A549 treated with RU486 at 1 μM for 4 hours (cell line): Measurements from ENCODE around the gene SIGLECL1. TPM values are rescaled to one million over a fixed set of nuclear protein-coding genes. Genes with fewer than 3 reads are reported as not detected.

Experiments used
- total RNA-seq: library from RNA; stranded (reverse); fragments of 200-300 nt; extraction: Qiagen RNA extraction; gene quantifications from 5 replicates; pipeline ENCODE4 v1.2.3, GENCODE V29; 2022; ENCODE audit warnings: low read depth

SIGLECL1 gene
- total RNA-seq, result not detected in 5 replicates

GRCh38 chr19:51250786-51251467, at the start of gene SIGLECL1:
SIGLECL1 (plus strand) TSS chr19:51251080; CDS start chr19:51264073, 12,993 bp downstream.

GRCh38 chr19:51224898-51225393, 25.9 kb upstream of the SIGLECL1 start, which contains the start of gene CD33:
CD33 (plus strand) TSS chr19:51225080; CDS start chr19:51225119, 39 bp downstream.

GRCh38 chr19:51311351-51312257, 60.7 kb downstream of the SIGLECL1 start, which contains the start of gene IGLON5:
IGLON5 (plus strand) TSS chr19:51311644; CDS start chr19:51311848, 204 bp downstream.

Other genes with a start within 250 kb of the SIGLECL1 start
- gene KLK8, start 249.5 kb upstream of the SIGLECL1 start, total RNA-seq, result not detected in 5 replicates
- 0.19 to 0.73 TPM (median 0.29 TPM) in 5 replicates for gene KLK10, start 231.4 kb upstream of the SIGLECL1 start, total RNA-seq
- not detected in 5 replicates for gene KLK11, start 224.5 kb upstream of the SIGLECL1 start, total RNA-seq
- gene KLK12, start 216.1 kb upstream of the SIGLECL1 start, total RNA-seq, result not detected in 5 replicates
- 0.15 to 0.29 TPM in 2 of 5 replicates, not detected in the others for gene KLK13, start 186.0 kb upstream of the SIGLECL1 start, total RNA-seq
- gene KLK14, start 168.2 kb upstream of the SIGLECL1 start, total RNA-seq, result 0.16 to 0.92 TPM (median 0.39 TPM) in 5 replicates
- gene CTU1, start 142.7 kb upstream of the SIGLECL1 start, total RNA-seq, result 5.5 to 18.1 TPM (median 16.9 TPM) in 5 replicates
- gene SIGLEC9, start 126.2 kb upstream of the SIGLECL1 start, total RNA-seq, result not detected in 5 replicates
- not detected in 5 replicates for gene SIGLEC7, start 108.8 kb upstream of the SIGLECL1 start, total RNA-seq
- gene CD33, start 26.0 kb upstream of the SIGLECL1 start, total RNA-seq, result 0.02 to 0.14 TPM (median 0.09 TPM) in 3 of 5 replicates, not detected in the others
- gene IGLON5, start 60.6 kb downstream of the SIGLECL1 start, total RNA-seq, result 0.07 to 0.09 TPM in 2 of 5 replicates, not detected in the others
- gene VSIG10L, start 91.1 kb downstream of the SIGLECL1 start, total RNA-seq, result 6.8 to 11.3 TPM (median 10.1 TPM) in 5 replicates
- gene ETFB, start 115.3 kb downstream of the SIGLECL1 start, total RNA-seq, result 222 to 251 TPM (median 225 TPM) in 5 replicates
- gene CLDND2, start 117.9 kb downstream of the SIGLECL1 start, total RNA-seq, result 6.2 to 14.6 TPM (median 10.2 TPM) in 5 replicates
- gene NKG7, start 121.6 kb downstream of the SIGLECL1 start, total RNA-seq, result not detected in 5 replicates
- gene LIM2, start 136.9 kb downstream of the SIGLECL1 start, total RNA-seq, result not detected in 5 replicates
- not detected in 5 replicates for gene C19orf84, start 139.5 kb downstream of the SIGLECL1 start, total RNA-seq
- not detected in 5 replicates for gene SIGLEC10, start 166.6 kb downstream of the SIGLECL1 start, total RNA-seq
- gene SIGLEC8, start 207.4 kb downstream of the SIGLECL1 start, total RNA-seq, result not detected in 5 replicates
- gene CEACAM18, start 227.5 kb downstream of the SIGLECL1 start, total RNA-seq, result not detected in 5 replicates